ENCODE data around the gene TIGD6.
A peak's percentile ranks its signal among the peaks of the same experiment; 100 is the strongest.
"Not testable (repeated sequence)": the region's sequence is repeated elsewhere in the genome, so short reads cannot be mapped to it uniquely, and the experiment has no call there.

Gene TIGD6

DNA sequence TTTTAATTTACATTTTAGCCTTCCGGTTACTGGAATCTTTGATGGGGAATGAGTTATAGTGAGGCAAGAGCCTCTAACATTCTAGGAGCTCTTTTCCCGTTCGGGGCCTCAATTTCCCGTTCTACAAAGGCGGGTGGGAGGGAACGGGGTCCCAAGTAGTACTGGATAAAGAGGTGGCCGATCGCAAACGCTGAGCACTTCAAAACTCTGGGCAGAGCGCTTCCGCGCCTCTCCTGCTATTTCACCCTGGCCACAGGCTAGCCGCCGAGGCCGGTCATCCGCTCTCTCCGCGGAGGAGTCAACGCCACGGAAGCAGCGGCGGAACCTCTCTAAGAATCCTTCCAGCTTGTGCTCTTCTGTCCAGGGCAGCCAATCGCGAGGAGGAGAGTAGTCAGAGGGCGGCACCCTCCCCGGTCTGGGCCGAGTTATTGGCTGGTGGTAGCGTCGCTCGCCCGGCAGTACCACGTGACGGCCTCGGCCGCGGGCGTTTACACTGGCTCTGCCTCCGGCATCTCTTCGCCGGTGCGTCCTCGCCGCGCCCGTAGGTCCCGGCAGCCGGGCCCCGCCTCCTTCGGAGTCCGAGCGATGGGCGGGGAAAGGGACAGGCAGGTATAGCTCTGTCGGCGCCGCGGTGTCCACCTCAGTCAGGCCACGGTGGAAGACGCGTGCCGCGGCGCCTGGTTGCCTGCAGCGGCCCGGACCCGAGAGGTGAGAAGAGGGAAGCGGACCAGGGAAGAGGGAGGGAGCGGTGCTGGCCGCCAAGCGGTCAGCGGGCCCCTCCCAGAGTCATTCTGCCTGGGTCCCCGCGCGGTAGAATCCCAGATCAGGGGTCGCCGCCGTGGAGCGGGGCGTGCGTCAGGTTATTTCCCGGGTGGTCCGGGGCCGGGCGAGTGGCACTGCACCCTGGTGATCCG, 39.9 kb downstream of the TIGD6 start, which contains the start of gene SLC26A2:
Gene SLC26A2 (plus strand): TSS at position 487 of the 914 bp plus-strand sequence. CDS start 16,895 bp downstream, outside the sequence.
- TF ChIP-seq JUND (IDR thresholded peaks at IDR 0.05; ENCODE audit: low read depth): no peak
- in situ Hi-C loops (cut with HindIII; ENCODE audit: low pct_unique_long_range_greater_than_20kb, low sequenced_read_pairs): no loop called here
- peak; percentile 95 to 98 for DNase-seq (ENCODE audit: low read depth in 1 of 2, low spot score in 1 of 2)

DNA sequence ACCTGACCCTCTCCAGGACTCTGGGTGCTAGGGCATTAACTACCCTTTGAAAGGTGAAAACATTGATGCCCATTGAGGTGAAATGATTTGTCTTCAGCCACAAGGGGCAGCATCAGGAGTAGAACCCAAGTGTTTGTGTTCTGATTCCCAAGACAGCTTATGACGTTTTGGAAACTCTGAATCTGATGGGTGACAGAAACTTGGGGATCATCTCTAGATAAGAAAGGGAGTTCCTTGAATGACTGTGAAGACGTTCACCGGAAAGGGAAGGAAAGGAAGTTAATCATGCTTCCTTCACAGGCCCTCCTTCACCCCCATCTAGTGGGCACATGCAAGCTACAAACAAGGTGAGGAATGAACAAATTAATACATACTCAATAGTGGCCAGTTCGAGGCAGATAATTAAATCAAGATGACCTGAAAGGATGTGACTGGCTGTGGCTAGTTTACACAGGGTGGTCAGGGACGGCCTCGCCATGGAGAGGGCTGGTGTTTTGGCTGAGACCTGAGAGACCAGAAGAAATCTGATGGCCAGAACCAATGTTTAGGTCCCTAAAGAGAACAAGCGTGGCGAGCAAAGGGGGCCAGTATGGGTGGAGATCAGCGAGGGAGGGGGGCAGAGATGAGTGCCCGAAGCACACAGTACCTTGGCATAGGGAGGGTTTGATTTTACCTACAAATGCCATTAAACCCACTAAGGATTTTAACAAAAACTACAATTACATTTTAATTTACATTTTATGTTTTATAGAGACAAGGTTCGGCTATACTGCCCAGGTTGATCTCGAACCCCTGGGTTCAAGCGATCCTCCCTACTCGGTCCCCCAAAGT, 40.8 kb downstream of the TIGD6 start:
- DNase-seq (ENCODE audit: low read depth in 1 of 2, low spot score in 1 of 2): peak in 1 of 2 experiments; percentile 67
- in situ Hi-C loops (cut with HindIII; ENCODE audit: low pct_unique_long_range_greater_than_20kb, low sequenced_read_pairs): no loop called here
- TF ChIP-seq JUND (IDR thresholded peaks at IDR 0.05; ENCODE audit: low read depth): no peak

DNA sequence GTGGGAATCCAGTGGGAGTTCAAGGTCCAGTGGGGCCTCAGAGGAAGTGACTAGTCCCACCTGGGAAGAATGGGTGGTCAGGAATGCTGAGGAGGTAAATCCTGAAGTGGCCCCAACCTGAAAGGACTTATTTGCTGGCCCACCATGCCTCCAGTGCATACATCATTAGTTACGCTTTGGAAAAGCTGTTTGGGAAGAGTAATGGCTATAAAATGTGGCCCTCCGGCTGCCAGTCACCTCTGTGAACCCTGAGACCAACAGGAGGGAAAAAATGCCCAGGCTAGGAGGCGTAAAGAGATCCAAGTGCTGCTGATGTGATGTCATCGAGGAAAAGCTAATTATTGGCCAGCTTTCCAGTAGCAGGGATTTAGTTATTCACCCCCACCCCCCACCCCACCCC, 42.6 kb downstream of the TIGD6 start:
- in situ Hi-C loops (cut with HindIII; ENCODE audit: low pct_unique_long_range_greater_than_20kb, low sequenced_read_pairs): no loop called here
- TF ChIP-seq JUND (IDR thresholded peaks at IDR 0.05; ENCODE audit: low read depth): no peak
- no peak for DNase-seq (ENCODE audit: low read depth in 1 of 2, low spot score in 1 of 2)

DNA sequence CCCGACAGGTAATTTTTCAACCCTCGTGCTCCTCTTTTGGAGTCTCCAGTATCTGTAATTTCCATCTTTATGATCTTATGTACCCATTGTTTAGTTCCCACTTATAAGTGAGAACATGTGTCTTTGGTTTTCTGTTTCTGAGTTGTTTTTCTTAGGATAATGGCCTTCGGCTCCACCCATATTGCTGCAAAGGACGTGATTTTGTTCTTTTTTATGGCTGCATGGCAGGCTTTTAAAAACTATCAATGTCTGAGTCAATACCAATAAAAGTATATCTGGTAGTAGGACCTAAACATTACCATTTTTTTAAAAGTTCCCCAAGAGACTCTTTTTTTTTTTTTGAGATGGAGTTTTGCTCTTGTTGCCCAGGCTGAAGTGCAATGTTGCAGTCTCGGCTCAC, 43.8 kb downstream of the TIGD6 start:
- in situ Hi-C loops (cut with HindIII; ENCODE audit: low pct_unique_long_range_greater_than_20kb, low sequenced_read_pairs): no loop called here
- TF ChIP-seq JUND (IDR thresholded peaks at IDR 0.05; ENCODE audit: low read depth): no peak
- DNase-seq (ENCODE audit: low read depth in 1 of 2, low spot score in 1 of 2): no peak

DNA sequence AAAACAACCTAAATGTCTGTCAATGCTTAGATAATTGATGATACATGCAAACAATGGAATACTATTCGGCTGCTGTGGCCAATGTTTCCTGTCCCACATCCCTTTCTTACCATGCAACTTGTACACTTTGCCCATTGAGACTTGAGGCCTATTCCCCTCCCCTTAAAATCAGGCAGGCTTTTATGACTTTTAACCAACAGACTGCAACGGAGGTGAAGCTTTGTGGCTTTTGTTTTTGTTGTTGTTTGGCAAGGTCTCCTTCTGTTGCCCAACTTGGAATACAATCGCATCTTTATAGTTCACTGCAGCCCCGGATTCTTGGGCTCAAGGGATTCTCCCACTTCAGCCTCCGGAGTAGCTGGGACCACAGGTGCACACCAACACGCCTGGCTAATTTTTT, 45.7 kb downstream of the TIGD6 start:
- in situ Hi-C loops (cut with HindIII; ENCODE audit: low pct_unique_long_range_greater_than_20kb, low sequenced_read_pairs): no loop called here
- no peak for TF ChIP-seq JUND (IDR thresholded peaks at IDR 0.05; ENCODE audit: low read depth)
- DNase-seq (ENCODE audit: low read depth in 1 of 2, low spot score in 1 of 2): no peak

DNA sequence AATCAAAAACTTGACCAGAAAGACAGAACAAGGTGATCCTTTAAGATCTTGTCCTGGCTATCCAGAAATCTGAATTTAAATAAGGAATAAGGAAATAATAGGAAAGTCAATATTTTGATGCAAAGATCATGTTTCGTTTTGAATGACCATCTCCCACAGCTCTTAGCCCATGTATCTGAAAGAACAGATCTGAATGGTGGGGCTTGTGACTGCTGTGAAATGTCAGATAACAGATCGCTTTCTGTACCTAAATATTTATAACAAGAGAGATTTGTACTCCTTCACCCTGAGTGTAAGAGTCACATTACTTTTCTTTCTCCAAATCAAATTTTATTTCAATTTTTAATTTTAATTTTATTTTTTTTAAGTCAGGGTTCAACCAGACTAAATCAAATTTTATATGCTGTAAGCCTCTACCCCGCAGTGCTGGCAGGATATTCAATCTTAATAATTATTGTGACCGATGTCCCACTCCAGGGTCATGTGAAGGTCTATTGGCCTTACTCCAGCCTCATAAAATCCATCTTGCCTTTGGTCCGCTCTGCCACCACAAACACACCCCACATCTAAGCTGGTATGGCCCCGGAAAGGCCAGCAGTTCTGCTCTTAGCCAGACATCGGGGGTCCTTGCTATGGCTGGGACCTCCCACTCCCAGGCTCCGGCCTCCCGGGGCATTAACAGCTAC, 46.9 kb downstream of the TIGD6 start:
- TF ChIP-seq JUND (IDR thresholded peaks at IDR 0.05; ENCODE audit: low read depth): no peak
- in situ Hi-C loops (cut with HindIII; ENCODE audit: low pct_unique_long_range_greater_than_20kb, low sequenced_read_pairs): no loop called here
- no peak for DNase-seq (ENCODE audit: low read depth in 1 of 2, low spot score in 1 of 2)

DNA sequence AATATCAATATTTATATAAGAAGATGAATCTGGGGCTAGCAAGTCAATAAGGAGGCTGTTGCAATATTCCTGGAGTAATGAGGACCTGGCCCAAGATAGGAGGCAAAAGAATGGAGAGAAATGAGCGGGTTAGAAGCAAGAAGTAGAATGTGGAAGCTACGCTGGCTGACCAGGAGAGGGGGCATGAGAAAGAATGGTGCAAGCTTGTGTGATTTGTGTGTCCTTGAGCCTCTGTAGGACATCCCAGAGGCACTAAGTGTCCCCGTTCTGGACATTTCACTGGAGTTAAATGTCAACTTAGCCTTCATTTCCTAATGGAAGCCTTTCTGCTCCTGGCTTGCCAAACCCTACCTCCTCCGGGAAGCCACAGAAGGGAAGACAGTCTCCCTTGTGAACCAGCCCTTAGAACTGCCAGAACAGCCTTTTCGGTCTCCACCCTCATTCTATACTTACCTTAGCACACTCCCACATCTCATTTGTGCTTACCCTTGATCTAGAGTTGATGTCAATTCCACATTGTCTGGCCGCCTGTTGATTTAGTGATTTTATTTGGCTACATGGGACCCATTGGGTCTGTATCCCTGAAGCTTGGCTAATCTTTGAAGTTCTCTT, 49.2 kb downstream of the TIGD6 start:
- TF ChIP-seq JUND (IDR thresholded peaks at IDR 0.05; ENCODE audit: low read depth): no peak
- in situ Hi-C loops (cut with HindIII; ENCODE audit: low pct_unique_long_range_greater_than_20kb, low sequenced_read_pairs): no loop called here
- DNase-seq (ENCODE audit: low read depth in 1 of 2, low spot score in 1 of 2): peak in 1 of 2 experiments; percentile 42

DNA sequence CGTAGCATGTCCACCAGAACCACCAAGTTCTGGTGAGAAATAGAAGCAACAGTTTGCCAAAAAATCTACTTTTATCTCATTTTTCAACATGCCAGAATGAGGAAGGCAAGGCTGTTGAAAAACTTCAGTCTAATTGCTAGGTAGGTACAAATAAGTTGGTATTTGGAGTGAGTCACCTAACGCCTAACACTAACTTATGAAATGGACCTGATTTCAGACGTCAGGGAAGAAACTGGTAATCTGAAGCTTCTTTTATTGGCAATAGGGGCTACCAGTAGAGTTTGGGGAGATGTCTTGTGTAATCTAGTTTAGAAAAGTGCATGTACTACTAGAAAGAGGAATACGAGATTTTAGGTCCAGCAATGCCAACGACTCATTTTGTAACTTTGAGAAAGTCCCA, 51.5 kb downstream of the TIGD6 start:
- TF ChIP-seq JUND (IDR thresholded peaks at IDR 0.05; ENCODE audit: low read depth): no peak
- no peak for DNase-seq (ENCODE audit: low read depth in 1 of 2, low spot score in 1 of 2)
- in situ Hi-C loops (cut with HindIII; ENCODE audit: low pct_unique_long_range_greater_than_20kb, low sequenced_read_pairs): no loop called here

DNA sequence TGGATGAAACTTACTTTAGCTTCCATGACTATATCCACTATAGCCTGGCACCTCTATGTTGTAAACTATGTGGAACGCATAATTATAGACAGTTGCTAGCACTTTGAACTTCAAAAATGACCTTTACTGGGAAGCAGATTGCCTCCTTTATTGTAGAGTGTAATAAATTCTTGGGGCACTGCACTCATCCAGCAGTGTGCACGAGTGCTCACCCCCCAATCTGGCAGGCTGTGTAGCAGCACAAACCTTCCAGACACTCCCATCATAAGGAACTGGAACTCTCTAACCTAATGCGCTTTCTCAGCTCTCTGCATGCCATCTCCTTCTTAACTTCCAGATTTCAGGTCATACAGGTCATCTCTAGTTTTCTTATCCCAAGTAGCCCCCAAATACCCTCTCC, 54.3 kb downstream of the TIGD6 start:
- no peak for DNase-seq (ENCODE audit: low read depth in 1 of 2, low spot score in 1 of 2)
- in situ Hi-C loops (cut with HindIII; ENCODE audit: low pct_unique_long_range_greater_than_20kb, low sequenced_read_pairs): no loop called here
- TF ChIP-seq JUND (IDR thresholded peaks at IDR 0.05; ENCODE audit: low read depth): no peak

DNA sequence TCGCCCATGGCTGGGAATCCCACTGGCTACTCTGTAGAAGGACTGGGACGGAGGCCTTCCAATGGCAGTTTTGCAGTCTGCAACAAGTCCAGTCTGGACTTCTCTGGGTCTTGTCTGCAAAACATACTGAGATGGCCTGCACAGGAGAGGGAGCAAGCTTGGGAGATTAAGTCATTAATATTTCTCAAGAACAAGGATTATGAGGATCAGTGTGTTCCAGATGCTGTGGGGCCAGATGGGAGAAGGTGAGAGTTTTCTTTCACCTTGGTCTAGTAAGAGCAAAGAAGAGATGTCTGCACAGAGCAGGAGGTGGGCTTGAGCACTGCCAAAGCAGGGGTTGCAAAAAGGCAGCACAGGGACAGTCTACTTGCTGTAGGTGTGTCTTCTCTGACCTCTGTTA, 55.8 kb downstream of the TIGD6 start, which contains the start of gene PDE6A:
Gene PDE6A (minus strand): TSS at position 128 of the 400 bp plus-strand sequence. CDS start 120 bp downstream, at position 8.
- no peak for TF ChIP-seq JUND (IDR thresholded peaks at IDR 0.05; ENCODE audit: low read depth)
- DNase-seq (ENCODE audit: low read depth in 1 of 2, low spot score in 1 of 2): no peak
- in situ Hi-C loops (cut with HindIII; ENCODE audit: low pct_unique_long_range_greater_than_20kb, low sequenced_read_pairs): no loop called here

DNA sequence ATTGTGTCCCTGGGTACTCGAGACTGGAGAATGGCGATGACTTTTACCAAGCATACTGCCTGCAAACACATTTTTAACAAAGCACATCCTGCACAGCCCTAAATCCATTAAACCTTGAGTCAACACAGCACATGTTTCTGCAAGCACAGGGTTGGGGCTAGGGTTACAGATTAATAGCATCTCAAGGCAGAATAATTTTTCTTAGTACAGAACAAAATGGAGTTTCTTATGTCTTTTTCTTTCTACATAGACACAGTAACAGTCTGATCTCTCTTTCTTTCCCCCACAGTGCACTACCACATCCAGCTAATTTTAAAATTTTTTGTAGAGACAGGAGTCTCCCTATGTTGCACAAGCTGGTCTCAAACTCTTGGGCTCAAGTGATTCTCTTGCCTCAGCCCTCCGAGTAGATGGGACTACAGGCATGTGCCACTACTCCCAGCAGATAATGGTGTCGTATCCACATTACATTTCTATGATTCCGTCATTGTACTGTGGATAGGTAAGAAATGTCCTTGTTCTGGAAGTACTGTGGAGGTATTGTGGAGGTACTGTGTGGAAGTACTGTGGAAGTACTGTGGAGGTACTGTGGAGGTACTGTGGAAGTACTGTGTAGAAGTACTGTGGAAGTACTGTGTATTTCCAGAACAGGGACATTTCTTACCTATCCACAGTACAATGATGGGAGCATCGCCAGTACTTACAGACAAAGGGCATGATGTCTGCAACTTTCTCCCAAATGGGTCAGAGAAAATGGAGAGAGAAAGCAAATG, 57.1 kb downstream of the TIGD6 start:
- in situ Hi-C loops (cut with HindIII; ENCODE audit: low pct_unique_long_range_greater_than_20kb, low sequenced_read_pairs); DNase-seq (ENCODE audit: low read depth in 1 of 2, low spot score in 1 of 2): not testable (repeated sequence)

Data from T47D (cell line).